K562 treated with DMSO at 1 percent for 24 hours (cell line): ENCODE data around the gene DPH2. TPM values are rescaled to one million over a fixed set of nuclear protein-coding genes. Genes with fewer than 3 reads are reported as not detected.

Experiments
- total RNA-seq: library from RNA; unstranded; fragments of 300-600 nt; gene quantifications from 2 replicates; pipeline ENCODE4 v1.2.3, GENCODE V29; 2022; ENCODE audit warnings: low read depth; ENCODE audit not compliant: insufficient read depth

DPH2 gene
- total RNA-seq = 20.7 and 21.6 TPM in 2 replicates

GRCh38 chr1:43969746-43970466 is at the start of gene DPH2:
TSS of gene DPH2 (plus strand) at chr1:43970010. CDS start at chr1:43970176, 166 bp downstream.

GRCh38 chr1:43933386-43934100 is 36.3 kb upstream of the DPH2 start, which contains the start of gene ARTN:
TSS of gene ARTN (plus strand) at chr1:43933801. CDS start at chr1:43935657, 1,856 bp downstream.

GRCh38 chr1:43946236-43947060 is 23.4 kb upstream of the DPH2 start, which contains the start of gene IPO13:
TSS of gene IPO13 (plus strand) at chr1:43946950. CDS start at chr1:43947601, 651 bp downstream.

GRCh38 chr1:43974443-43975248 is 4.8 kb downstream of the DPH2 start, which contains the start of gene ATP6V0B:
TSS of gene ATP6V0B (plus strand) at chr1:43974960. CDS start at chr1:43975041, 81 bp downstream.

GRCh38 chr1:43978551-43979260 is 8.9 kb downstream of the DPH2 start, which contains the start of gene B4GALT2:
TSS of gene B4GALT2 (plus strand) at chr1:43979210. CDS start at chr1:43981161, 1,951 bp downstream.

GRCh38 chr1:43991476-43992231 is 21.8 kb downstream of the DPH2 start, which contains the start of gene CCDC24:
TSS of gene CCDC24 (plus strand) at chr1:43991599. CDS start at chr1:43991879, 280 bp downstream.

Other genes with a start within 250 kb of the DPH2 start
- gene ARTN, start 36.2 kb upstream of the DPH2 start, total RNA-seq = 2.2 and 3.5 TPM in 2 replicates
- 37.5 and 49.1 TPM in 2 replicates for gene IPO13, start 23.1 kb upstream of the DPH2 start, total RNA-seq
- 490 and 517 TPM in 2 replicates for gene ATP6V0B, start 5.0 kb downstream of the DPH2 start, total RNA-seq
- gene B4GALT2, start 9.2 kb downstream of the DPH2 start, total RNA-seq = 38.6 and 40.1 TPM in 2 replicates
- gene CCDC24, start 21.6 kb downstream of the DPH2 start, total RNA-seq = 2.0 and 3.2 TPM in 2 replicates
- gene SLC6A9, start 61.5 kb downstream of the DPH2 start, total RNA-seq = 56.9 and 59.8 TPM in 2 replicates
- 0.16 TPM in 1 of 2 replicates, not detected in the other for gene KLF17, start 148.8 kb downstream of the DPH2 start, total RNA-seq
- not detected in 2 replicates for gene KLF18, start 171.6 kb downstream of the DPH2 start, total RNA-seq
- gene DMAP1, start 243.5 kb downstream of the DPH2 start, total RNA-seq = 38.7 and 46.4 TPM in 2 replicates